Nephron (organoid): ENCODE measurements around the gene NAALADL1.

Experiments used
- H3K27ac Mint-ChIP-seq, 3 experiments: 2 replicates each; pipeline ENCODE4 v1.8.0; 2020; ENCODE audit warnings: mixed read lengths in 3 of 3, mild to moderate bottlenecking in 2 of 3, moderate library complexity in 1 of 3
- H3K27me3 Mint-ChIP-seq: 2 replicates; pipeline ENCODE4 v1.8.0; 2021; ENCODE audit warnings: low read depth, mild to moderate bottlenecking, moderate library complexity, mixed read lengths
- H3K36me3 Mint-ChIP-seq: 2 replicates; pipeline ENCODE4 v1.8.0; 2020; ENCODE audit warnings: low read depth, mixed read lengths
- H3K4me1 Mint-ChIP-seq: 2 replicates; pipeline ENCODE4 v1.8.0; 2020; ENCODE audit warnings: mixed read lengths
- H3K4me3 Mint-ChIP-seq, 3 experiments: 2 replicates each; pipeline ENCODE4 v1.8.0; 2020; ENCODE audit warnings: mild to moderate bottlenecking in 3 of 3, mixed read lengths in 3 of 3, moderate library complexity in 2 of 3
- H3K9me3 Mint-ChIP-seq: 2 replicates; pipeline ENCODE4 v1.8.0; 2020; ENCODE audit warnings: mixed read lengths
- CTCF ChIP-seq, 3 experiments: fragments of 200-600 bp; sonication (generic); IDR thresholded peaks; one replicate each; pipeline ENCODE4 v1.5.0; 2021; ENCODE audit warnings: antibody characterized with exemption in 3 of 3; ENCODE audit not compliant: unreplicated experiment in 3 of 3

The NAALADL1 gene

GRCh38 chr11:65066315-65066714 is 8.0 kb upstream of the NAALADL1 start:
- Mint-ChIP-seq H3K27me3 (no peaks in the 10 kb centered on the region), H3K36me3 (no peaks in the 10 kb centered on the region), H3K27ac (no peak overlapping the region), H3K4me3 (no peak overlapping the region), H3K4me1 (no peaks in the 10 kb centered on the region), H3K9me3 (no peaks in the 10 kb centered on the region)
- TF ChIP-seq CTCF (IDR thresholded peaks at IDR 0.05; ENCODE audit: unreplicated experiment in 3 of 3), result no peak

- Mint-ChIP-seq H3K4me1 (no peaks in the 10 kb centered on the region), H3K27me3 (no peaks in the 10 kb centered on the region), H3K9me3 (no peaks in the 10 kb centered on the region), H3K36me3 (no peaks in the 10 kb centered on the region), H3K27ac (no peak overlapping the region), H3K4me3 (no peak overlapping the region)
- TF ChIP-seq CTCF (IDR thresholded peaks at IDR 0.05; ENCODE audit: unreplicated experiment in 3 of 3), result no peak
Observed at GRCh38 chr11:65065851-65066250, 7.5 kb upstream of the NAALADL1 start.

GRCh38 chr11:65064847-65065240 is 6.5 kb upstream of the NAALADL1 start:
- Mint-ChIP-seq H3K4me3 (no peak overlapping the region), H3K27me3 (no peaks in the 10 kb centered on the region), H3K9me3 (no peaks in the 10 kb centered on the region), H3K27ac (no peak overlapping the region), H3K4me1 (no peaks in the 10 kb centered on the region), H3K36me3 (no peaks in the 10 kb centered on the region)
- no peak for TF ChIP-seq CTCF (IDR thresholded peaks at IDR 0.05; ENCODE audit: unreplicated experiment in 3 of 3)

GRCh38 chr11:65063532-65063931 is 5.2 kb upstream of the NAALADL1 start:
- H3K9me3 Mint-ChIP-seq, result no peaks in the 10 kb centered on the region

GRCh38 chr11:65060913-65061408 is 2.6 kb upstream of the NAALADL1 start:
- Mint-ChIP-seq H3K36me3 (no peaks in the 10 kb centered on the region), H3K4me1 (no peaks in the 10 kb centered on the region), H3K9me3 (no peaks in the 10 kb centered on the region), H3K27me3 (peaks cover 3% of the 10 kb centered on the region), H3K27ac (no peak overlapping the region), H3K4me3 (no peak overlapping the region)
- no peak for TF ChIP-seq CTCF (IDR thresholded peaks at IDR 0.05; ENCODE audit: unreplicated experiment in 3 of 3)

More at GRCh38 chr11:65063532-65063931, 5.2 kb upstream of the NAALADL1 start:
- Mint-ChIP-seq H3K27me3 (no peaks in the 10 kb centered on the region), H3K4me3 (no peak overlapping the region), H3K36me3 (no peaks in the 10 kb centered on the region), H3K4me1 (no peaks in the 10 kb centered on the region), H3K27ac (no peak overlapping the region)
- TF ChIP-seq CTCF (IDR thresholded peaks at IDR 0.05; ENCODE audit: unreplicated experiment in 3 of 3), result no peak

GRCh38 chr11:65059959-65060824 is 1.8 kb upstream of the NAALADL1 start:
- Mint-ChIP-seq H3K4me1 (no peaks in the 10 kb centered on the region), H3K27me3 (peaks cover 6% of the 10 kb centered on the region), H3K4me3 (no peak overlapping the region), H3K9me3 (no peaks in the 10 kb centered on the region), H3K27ac (no peak overlapping the region), H3K36me3 (no peaks in the 10 kb centered on the region)
- no peak for TF ChIP-seq CTCF (IDR thresholded peaks at IDR 0.05; ENCODE audit: unreplicated experiment in 3 of 3)
